ENCODE results near the gene NDUFS8. TPM values are rescaled to one million over a fixed set of nuclear protein-coding genes. Genes with fewer than 3 reads are reported as not detected.

The NDUFS8 gene
- total RNA-seq, 6 donors from 2014 or later = 64.5 to 196 (median 143) TPM

DNA sequence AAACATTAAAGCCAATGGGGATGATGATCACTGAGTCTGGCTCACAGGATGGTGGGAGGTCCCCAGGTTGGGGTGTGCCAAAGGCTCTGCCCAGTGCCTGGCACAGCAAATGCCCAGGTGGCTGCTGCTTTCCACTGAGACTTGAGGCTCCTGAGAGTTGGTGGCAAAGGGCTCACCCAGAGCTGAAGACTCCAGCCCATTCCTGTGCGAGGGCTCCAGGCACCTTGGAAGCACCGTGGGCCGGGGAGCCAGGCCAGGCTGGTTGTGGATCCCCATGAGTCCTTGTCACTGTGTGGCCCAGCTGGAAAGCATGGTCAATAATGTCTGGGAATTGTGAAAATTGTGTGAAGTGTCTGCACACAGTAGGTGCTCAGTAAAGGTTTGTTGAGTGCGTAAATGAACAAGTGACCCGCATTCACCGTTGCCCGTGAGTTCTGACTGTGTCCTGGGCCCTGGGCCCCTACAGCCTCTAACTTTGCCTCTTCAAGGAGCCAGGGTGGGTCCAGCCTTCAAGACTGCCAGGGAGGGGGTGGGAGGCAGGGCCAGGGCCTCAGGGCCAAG, 23.8 kb upstream of the NDUFS8 start:
- no peaks in the 10 kb centered on the region for H3K9me3 ChIP-seq
- 90 to 95% methylated on average over 4 to 6 of the region's 7 CpGs for WGBS, 2 donors
- H3K4me1 ChIP-seq = peaks cover 26 to 67% (median 50%) of the 10 kb centered on the region in 4 donors
- TF ChIP-seq, protein P1, sequence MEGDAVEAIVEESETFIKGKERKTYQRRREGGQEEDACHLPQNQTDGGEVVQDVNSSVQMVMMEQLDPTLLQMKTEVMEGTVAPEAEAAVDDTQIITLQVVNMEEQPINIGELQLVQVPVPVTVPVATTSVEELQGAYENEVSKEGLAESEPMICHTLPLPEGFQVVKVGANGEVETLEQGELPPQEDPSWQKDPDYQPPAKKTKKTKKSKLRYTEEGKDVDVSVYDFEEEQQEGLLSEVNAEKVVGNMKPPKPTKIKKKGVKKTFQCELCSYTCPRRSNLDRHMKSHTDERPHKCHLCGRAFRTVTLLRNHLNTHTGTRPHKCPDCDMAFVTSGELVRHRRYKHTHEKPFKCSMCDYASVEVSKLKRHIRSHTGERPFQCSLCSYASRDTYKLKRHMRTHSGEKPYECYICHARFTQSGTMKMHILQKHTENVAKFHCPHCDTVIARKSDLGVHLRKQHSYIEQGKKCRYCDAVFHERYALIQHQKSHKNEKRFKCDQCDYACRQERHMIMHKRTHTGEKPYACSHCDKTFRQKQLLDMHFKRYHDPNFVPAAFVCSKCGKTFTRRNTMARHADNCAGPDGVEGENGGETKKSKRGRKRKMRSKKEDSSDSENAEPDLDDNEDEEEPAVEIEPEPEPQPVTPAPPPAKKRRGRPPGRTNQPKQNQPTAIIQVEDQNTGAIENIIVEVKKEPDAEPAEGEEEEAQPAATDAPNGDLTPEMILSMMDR (IDR thresholded peaks at IDR 0.05) = no peak
- TF ChIP-seq POLR2A (IDR thresholded peaks at IDR 0.05) (no peak), EP300 (IDR thresholded peaks at IDR 0.05) (no peak), POLR2AphosphoS5 (IDR thresholded peaks at IDR 0.05) (no peak)
- DNase-seq (no peak), ATAC-seq (ENCODE audit: low FRiP score in 2 of 2) (no peak)
- no peaks in the 10 kb centered on the region for H3K27me3 ChIP-seq
- no peak overlapping the region for H3K4me3 ChIP-seq
- no peak overlapping the region for H3K27ac ChIP-seq
- no peaks in the 10 kb centered on the region for H3K36me3 ChIP-seq

DNA sequence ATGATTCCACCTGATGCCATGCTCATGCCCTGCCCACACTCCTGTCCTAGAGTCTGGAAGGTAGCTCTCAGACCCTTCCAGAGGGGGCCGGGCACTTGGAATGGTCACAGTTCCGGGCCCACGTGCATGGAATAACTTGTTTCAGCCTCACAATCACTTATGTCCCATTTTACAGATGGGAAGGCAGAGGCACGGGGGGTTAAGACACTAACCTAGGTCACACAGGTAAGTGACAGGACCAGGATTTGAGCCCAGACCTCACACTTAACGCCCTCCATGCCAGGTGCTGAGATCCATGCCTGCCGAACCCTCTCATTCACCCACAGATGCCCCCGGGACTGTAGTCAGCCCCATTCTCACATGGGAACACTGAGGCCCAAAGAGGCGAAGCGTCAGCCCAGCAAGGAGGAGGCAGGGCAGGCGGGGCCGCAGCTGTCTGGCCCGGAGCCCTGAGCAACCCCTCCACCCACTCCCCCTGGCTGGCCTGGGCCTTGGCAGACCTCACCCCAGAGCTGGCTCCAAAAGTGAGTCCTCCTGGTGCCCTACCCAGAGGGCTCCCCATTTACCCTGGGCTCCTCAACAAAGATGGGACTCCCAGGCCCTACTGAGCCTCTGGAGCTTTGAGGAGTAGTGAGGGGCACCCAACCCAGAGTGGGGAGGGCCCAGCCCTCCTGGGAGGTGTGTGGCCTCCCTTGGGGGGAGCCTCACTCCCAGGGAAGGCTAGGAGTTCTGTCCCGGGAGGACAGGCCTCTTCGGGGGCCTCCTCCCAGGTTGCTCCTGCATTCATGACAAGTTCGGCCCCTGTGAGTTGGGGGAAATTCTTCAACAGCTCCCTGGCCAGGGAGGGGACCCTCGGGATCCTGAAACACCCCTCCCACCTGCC, 22.7 kb upstream of the NDUFS8 start:
- DNase-seq = no peak
- H3K9me3 ChIP-seq = no peaks in the 10 kb centered on the region

DNA sequence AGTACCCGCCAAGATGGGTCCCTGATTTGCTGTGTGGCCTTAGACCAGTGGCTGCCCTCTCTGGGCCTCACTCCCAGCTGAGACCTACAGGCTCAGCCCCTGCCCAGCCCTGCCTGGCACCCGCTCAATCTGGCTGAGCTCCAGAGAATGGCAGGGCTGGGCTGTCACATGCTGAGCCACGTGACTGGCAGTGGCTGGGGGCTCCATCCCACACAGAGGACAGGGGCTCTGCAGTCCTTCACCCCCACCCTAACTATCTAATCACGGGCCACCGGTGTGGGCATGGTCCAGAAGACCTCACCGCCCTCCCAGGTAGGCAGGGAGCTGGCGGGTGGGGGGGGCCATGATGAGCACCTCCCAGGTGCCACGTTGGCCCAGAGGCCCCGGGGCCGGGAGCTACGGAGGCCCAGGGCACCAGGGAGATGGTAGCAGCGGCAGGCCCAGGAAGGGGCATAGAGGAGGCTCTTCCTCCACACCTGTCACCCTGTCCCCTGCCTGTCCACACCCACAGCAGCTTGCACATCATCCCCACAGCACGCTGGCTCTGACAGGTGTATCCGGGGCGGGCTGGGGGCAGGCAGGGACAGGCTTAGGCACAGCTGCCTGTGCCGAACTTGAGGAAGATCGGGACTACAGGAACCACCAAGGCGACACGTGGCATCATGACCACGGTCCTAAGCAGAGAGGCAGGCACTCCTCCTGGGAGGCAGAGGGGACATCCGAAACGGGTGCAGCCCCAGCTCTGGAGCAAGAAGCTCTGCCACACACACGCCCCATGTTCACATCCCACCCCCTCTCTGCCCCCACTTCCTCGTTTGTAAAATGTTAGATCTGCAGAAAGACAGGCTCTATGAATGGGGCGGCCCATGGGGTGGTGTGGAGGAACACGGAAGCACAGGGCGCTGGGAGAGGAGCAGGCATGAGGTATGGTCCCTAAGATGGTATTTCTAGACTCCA, 21.8 kb upstream of the NDUFS8 start:
- TF ChIP-seq, protein P1 (IDR thresholded peaks at IDR 0.05) = no peak
- TF ChIP-seq POLR2AphosphoS5 (IDR thresholded peaks at IDR 0.05) = no peak
- no peak for TF ChIP-seq EP300 (IDR thresholded peaks at IDR 0.05)
- TF ChIP-seq POLR2A (IDR thresholded peaks at IDR 0.05) = no peak
- ATAC-seq (ENCODE audit: low FRiP score in 2 of 2) (peak in 1 of 2 donors; percentile 4), DNase-seq (peak in 1 of 2 donors; percentile 65)
- Histone ChIP-seq H3K9me3 (no peaks in the 10 kb centered on the region), H3K4me3 (peak overlapping the region in 1 of 4 donors; percentile 19), H3K36me3 (no peaks in the 10 kb centered on the region), H3K27ac (peak overlapping the region; percentile 89 to 99 (median 93)), H3K27me3 (no peaks in the 10 kb centered on the region), H3K4me1 (peaks cover 28 to 67% (median 56%) of the 10 kb centered on the region in 4 donors)
- WGBS, 2 donors = 70 to 72% methylated on average over 16 to 20 of the region's 27 CpGs

More for the DNA sequence above, 22.7 kb upstream of the NDUFS8 start:
- 85 to 88% methylated on average over 13 to 16 of the region's 16 CpGs for WGBS, 2 donors
- no peak for ATAC-seq (ENCODE audit: low FRiP score in 2 of 2)
- TF ChIP-seq EP300 (IDR thresholded peaks at IDR 0.05) (no peak), POLR2AphosphoS5 (IDR thresholded peaks at IDR 0.05) (no peak), POLR2A (IDR thresholded peaks at IDR 0.05) (no peak)
- TF ChIP-seq, protein P1 (IDR thresholded peaks at IDR 0.05) = no peak
- Histone ChIP-seq H3K36me3 (no peaks in the 10 kb centered on the region), H3K4me1 (peaks cover 25 to 67% (median 54%) of the 10 kb centered on the region in 4 donors), H3K4me3 (no peak overlapping the region), H3K27me3 (no peaks in the 10 kb centered on the region), H3K27ac (peak overlapping the region; percentile 89 to 99 (median 93))

DNA sequence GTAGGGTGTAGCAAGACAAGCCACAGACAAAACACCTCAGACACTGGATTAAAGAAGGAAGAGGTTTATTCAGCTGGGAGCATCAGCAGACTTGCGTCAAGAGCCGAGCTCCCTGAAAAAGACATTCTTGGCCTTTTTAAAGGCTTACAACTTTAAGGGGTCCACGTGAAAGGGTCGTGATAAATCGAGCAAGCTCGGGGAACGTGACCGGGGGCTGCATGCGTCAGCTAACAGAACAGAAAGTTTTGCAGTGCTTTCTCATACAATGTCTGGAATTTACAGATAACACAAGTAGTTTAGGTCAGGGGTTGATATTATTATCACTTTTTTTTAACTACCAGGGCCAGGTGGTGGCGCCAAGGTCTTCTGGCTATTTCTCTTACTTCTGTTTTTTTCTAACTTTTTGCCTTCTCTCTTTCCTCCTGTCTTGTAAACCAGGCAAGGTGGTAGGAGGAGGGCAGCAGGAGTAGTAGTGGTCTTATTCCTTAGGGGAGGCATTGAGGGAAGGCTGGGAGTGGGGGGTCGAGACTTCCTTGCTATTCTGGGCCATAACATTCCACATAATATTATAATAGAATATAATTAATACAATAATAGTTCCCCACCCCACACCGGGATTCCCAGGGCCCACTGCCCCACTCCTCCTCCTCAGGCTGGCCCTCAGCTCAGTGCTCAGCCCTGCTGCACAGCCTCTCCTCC, 20.9 kb upstream of the NDUFS8 start:
- peak overlapping the region in 3 of 4 donors; percentile 46 to 54 (median 53) for H3K4me3 ChIP-seq
- TF ChIP-seq POLR2A (IDR thresholded peaks at IDR 0.05) (no peak), EP300 (IDR thresholded peaks at IDR 0.05) (no peak), POLR2AphosphoS5 (IDR thresholded peaks at IDR 0.05) (no peak)
- TF ChIP-seq, protein P1 (IDR thresholded peaks at IDR 0.05) = no peak
- H3K9me3 ChIP-seq = no peaks in the 10 kb centered on the region
- peak overlapping the region; percentile 89 to 99 (median 93) for H3K27ac ChIP-seq
- H3K4me1 ChIP-seq = peaks cover 30 to 69% (median 60%) of the 10 kb centered on the region in 4 donors
- H3K36me3 ChIP-seq = no peaks in the 10 kb centered on the region
- no peak for ATAC-seq (ENCODE audit: low FRiP score in 2 of 2)
- WGBS, 2 donors = 45 to 50% methylated on average over 12 of the region's 12 CpGs
- DNase-seq = peak in 1 of 2 donors; percentile 68
- H3K27me3 ChIP-seq = no peaks in the 10 kb centered on the region
